ENCODE measurements around the gene UGDH. TPM values are rescaled to one million over a fixed set of nuclear protein-coding genes. Genes with fewer than 3 reads are reported as not detected.

Gene UGDH
- total and polyA plus RNA-seq, 9 of the 15 experiments (the other 6 are each of a cell fraction or from before 2014, with no cell fraction given) = 5.5 to 21.7 (median 16.2) TPM

GRCh38 chr4:39574946-39575345 is 47.7 kb upstream of the UGDH start:
- no peaks in the 10 kb centered on the region for H3K9me3 ChIP-seq (replicated peaks; ENCODE audit: control insufficient read depth, insufficient read depth, low read depth, low read length)
- no peaks in the 10 kb centered on the region for H3K4me1 ChIP-seq (replicated peaks in 1 of 2; ENCODE audit: control insufficient read depth in 2 of 2, insufficient read depth in 2 of 2, low read length in 2 of 2)
- in situ Hi-C loops (cut with MboI) = no loop called here
- H3K27ac ChIP-seq (ENCODE audit: extremely low read depth, low read depth, low read length) = no peak overlapping the region
- no peak overlapping the region for H2AFZ ChIP-seq (ENCODE audit: low read depth, low read length)
- intact Hi-C loops (cut with micrococcal nuclease) = no loop called here
- WGBS (ENCODE audit: insufficient coverage, low coverage, missing lambda C conversion rate) = 33% methylated on average over 5 of the region's 5 CpGs
- FAIRE-seq (no peak), ATAC-seq (no peak), DNase-seq (ENCODE audit: extremely low read depth in 1 of 4, low spot score in 3 of 4) (no peak)
- no peak overlapping the region for H3K4me3 ChIP-seq
- H3K4me2 ChIP-seq (ENCODE audit: insufficient read depth, low read length) = no peak overlapping the region
- no TSS peak for BruUV-seq (replicated peaks)
- POLR2A ChIA-PET = no interaction called here
- no peak overlapping the region for H3K9ac ChIP-seq (ENCODE audit: insufficient read depth in 1 of 2, low read depth in 2 of 2, low read length in 2 of 2)
- no peaks in the 10 kb centered on the region for H4K20me1 ChIP-seq (replicated peaks; ENCODE audit: control insufficient read depth, insufficient read depth, low read length)
- H3K27me3 ChIP-seq (ENCODE audit: control insufficient read depth in 2 of 2, insufficient read depth in 2 of 2, low read length in 2 of 2) = no peaks in the 10 kb centered on the region
- no peak for TF ChIP-seq FOXP1 (CRISPR knock-in tag; IDR thresholded peaks at IDR 0.05)
- TF ChIP-seq CLOCK (CRISPR knock-in tag; IDR thresholded peaks at IDR 0.05; ENCODE audit: borderline replicate concordance) = no peak
- no peak for TF ChIP-seq RNF2 (IDR thresholded peaks at IDR 0.05)
- TF ChIP-seq NFXL1 (CRISPR knock-in tag; IDR thresholded peaks at IDR 0.05) = no peak
- TF ChIP-seq HIVEP1 (CRISPR knock-in tag; IDR thresholded peaks at IDR 0.05) = no peak
- TF ChIP-seq PHTF2 (CRISPR knock-in tag; IDR thresholded peaks at IDR 0.05) = no peak
- TF ChIP-seq RBBP5 (IDR thresholded peaks at IDR 0.05; ENCODE audit: borderline replicate concordance, insufficient read depth, low read length, poor library complexity, severe bottlenecking) = no peak
- TF ChIP-seq STAG1 (CRISPR knock-in tag; IDR thresholded peaks at IDR 0.05; ENCODE audit: borderline replicate concordance) = no peak
- TF ChIP-seq BCL6 (CRISPR knock-in tag; IDR thresholded peaks at IDR 0.05) = no peak
- no peak for TF ChIP-seq TRIM28 (IDR thresholded peaks at IDR 0.05)
- no peak for TF ChIP-seq HMGXB4 (CRISPR knock-in tag; IDR thresholded peaks at IDR 0.05)
- TF ChIP-seq HINFP (tag; conservative IDR thresholded peaks at IDR 0.05; ENCODE audit: low read depth) = no peak
- TF ChIP-seq ZNF830 (CRISPR knock-in tag; IDR thresholded peaks at IDR 0.05) = no peak
- no peak for TF ChIP-seq BRD9 (IDR thresholded peaks at IDR 0.05; ENCODE audit: low read depth, partially characterized antibody)
- TF ChIP-seq, protein P1, sequence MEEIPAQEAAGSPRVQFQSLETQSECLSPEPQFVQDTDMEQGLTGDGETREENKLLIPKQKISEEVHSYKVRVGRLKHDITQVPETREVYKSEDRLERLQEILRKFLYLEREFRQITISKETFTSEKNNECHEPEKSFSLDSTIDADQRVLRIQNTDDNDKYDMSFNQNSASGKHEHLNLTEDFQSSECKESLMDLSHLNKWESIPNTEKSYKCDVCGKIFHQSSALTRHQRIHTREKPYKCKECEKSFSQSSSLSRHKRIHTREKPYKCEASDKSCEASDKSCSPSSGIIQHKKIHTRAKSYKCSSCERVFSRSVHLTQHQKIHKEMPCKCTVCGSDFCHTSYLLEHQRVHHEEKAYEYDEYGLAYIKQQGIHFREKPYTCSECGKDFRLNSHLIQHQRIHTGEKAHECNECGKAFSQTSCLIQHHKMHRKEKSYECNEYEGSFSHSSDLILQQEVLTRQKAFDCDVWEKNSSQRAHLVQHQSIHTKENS (CRISPR knock-in tag; IDR thresholded peaks at IDR 0.05) = no peak
- no peak for TF ChIP-seq NFIX (CRISPR knock-in tag; IDR thresholded peaks at IDR 0.05; ENCODE audit: low read depth)
- no peak for TF ChIP-seq ATF1 (CRISPR knock-in tag; IDR thresholded peaks at IDR 0.05)
- TF ChIP-seq ATF1 (tag; IDR thresholded peaks at IDR 0.05) = no peak
- H3K36me3 ChIP-seq (ENCODE audit: control insufficient read depth, insufficient read depth, low read length) = no peaks in the 10 kb centered on the region
- H3K79me2 ChIP-seq (ENCODE audit: control insufficient read depth, insufficient read depth, low read length) = no peaks in the 10 kb centered on the region
- CTCF ChIA-PET (ENCODE audit: low intra/inter-chr PET ratio) = no interaction called here
- H3K9me1 ChIP-seq (ENCODE audit: control insufficient read depth, insufficient read depth, low read length) = no peaks in the 10 kb centered on the region
